Neuronal stem cell (in vitro differentiated cells): Measurements from ENCODE around the gene APLP2.

Experiments used
- DNase-seq: peaks from one replicate; pipeline ENCODE4 v3.0.0-alpha.2; 2013; ENCODE audit warnings: low spot score
- H2AFZ ChIP-seq: one replicate; pipeline ENCODE4 v1.6.1; 2013; ENCODE audit warnings: mild to moderate bottlenecking, low read length, inconsistent platforms
- H2AK5ac ChIP-seq: 2 replicates; pipeline ENCODE4 v1.6.1; 2013; ENCODE audit warnings: low read depth, mild to moderate bottlenecking, inconsistent platforms, low read length, moderate library complexity, mixed read lengths
- H2BK120ac ChIP-seq: 2 replicates; pipeline ENCODE4 v1.6.1; 2013; ENCODE audit warnings: low read depth, mild to moderate bottlenecking, inconsistent platforms, low read length, moderate library complexity, mixed read lengths
- H2BK12ac ChIP-seq: one replicate; pipeline ENCODE4 v1.6.1; 2013; ENCODE audit warnings: low read length, inconsistent platforms
- H2BK15ac ChIP-seq: 2 replicates; pipeline ENCODE4 v1.6.1; 2013; ENCODE audit warnings: mild to moderate bottlenecking, low read length, inconsistent platforms, mixed read lengths
- H2BK5ac ChIP-seq: one replicate; pipeline ENCODE4 v1.6.1; 2013; ENCODE audit warnings: inconsistent platforms, mild to moderate bottlenecking, low read length, moderate library complexity
- H3K14ac ChIP-seq: one replicate; pipeline ENCODE4 v1.6.1; 2013; ENCODE audit warnings: low read length, inconsistent platforms
- H3K18ac ChIP-seq: 2 replicates; pipeline ENCODE4 v1.6.1; 2013; ENCODE audit warnings: low read length, inconsistent platforms
- H3K23ac ChIP-seq: 2 replicates; pipeline ENCODE4 v1.6.1; 2013; ENCODE audit warnings: low read depth, mild to moderate bottlenecking, mixed read lengths, low read length, inconsistent platforms; ENCODE audit not compliant: poor library complexity
- H3K27ac ChIP-seq: replicated peaks from 3 replicates; pipeline ENCODE4 v1.5.1; 2013; ENCODE audit warnings: low read length, inconsistent platforms
- H3K27me3 ChIP-seq, 3 experiments: 2 replicates each; pipeline ENCODE4 v1.6.1; 2013; ENCODE audit warnings: low read length in 3 of 3, mild to moderate bottlenecking in 2 of 3, inconsistent platforms in 1 of 3, low read depth in 1 of 3, mixed read lengths in 1 of 3, moderate library complexity in 1 of 3; ENCODE audit not compliant: control insufficient read depth in 3 of 3, insufficient read depth in 3 of 3
- H3K36me3 ChIP-seq, 2 donors: replicated peaks in 1 of 2; 2 replicates each; pipeline ENCODE4 v1.6.1; 2013; ENCODE audit warnings: low read length in 2 of 2; ENCODE audit not compliant: control insufficient read depth in 2 of 2, insufficient read depth in 2 of 2
- H3K4ac ChIP-seq: 2 replicates; pipeline ENCODE4 v1.6.1; 2013; ENCODE audit warnings: inconsistent platforms, mild to moderate bottlenecking, low read length, moderate library complexity
- H3K4me1 ChIP-seq, 2 donors: 1 replicate in 1 of 2; 2 replicates in 1 of 2; pipeline ENCODE4 v1.6.1; 2013; ENCODE audit warnings: low read length in 2 of 2, low read depth in 1 of 2; ENCODE audit not compliant: control insufficient read depth in 2 of 2, insufficient read depth in 1 of 2
- H3K4me2 ChIP-seq: one replicate; pipeline ENCODE4 v1.6.1; 2013; ENCODE audit warnings: mild to moderate bottlenecking, low read length, inconsistent platforms; ENCODE audit not compliant: insufficient read depth, poor library complexity, severe bottlenecking
- H3K4me3 ChIP-seq, 2 donors: 2 replicates each; pipeline ENCODE4 v1.5.1; 2013; ENCODE audit warnings: low read length in 2 of 2, mild to moderate bottlenecking in 2 of 2, inconsistent platforms in 1 of 2, moderate library complexity in 1 of 2
- H3K79me1 ChIP-seq: one replicate; pipeline ENCODE4 v1.6.1; 2013; ENCODE audit warnings: low read depth, mild to moderate bottlenecking, inconsistent platforms, low read length, moderate library complexity
- H3K9ac ChIP-seq: one replicate; pipeline ENCODE4 v1.6.1; 2013; ENCODE audit warnings: mild to moderate bottlenecking, low read depth, low read length, inconsistent platforms; ENCODE audit not compliant: poor library complexity
- H3K9me3 ChIP-seq, 2 donors: replicated peaks in 1 of 2; 2 replicates each; pipeline versions ENCODE3 to v1.6.1; 2013; ENCODE audit warnings: low read length in 2 of 2, mild to moderate bottlenecking in 2 of 2, inconsistent platforms in 1 of 2, low read depth in 1 of 2, mixed read lengths in 1 of 2, moderate library complexity in 1 of 2; ENCODE audit not compliant: control insufficient read depth in 2 of 2, insufficient read depth in 1 of 2
- H4K8ac ChIP-seq: one replicate; pipeline ENCODE4 v1.6.1; 2013; ENCODE audit warnings: low read depth, mild to moderate bottlenecking, inconsistent platforms, low read length, moderate library complexity
- H4K91ac ChIP-seq: one replicate; pipeline ENCODE4 v1.6.1; 2013; ENCODE audit warnings: low read length, low read depth, mild to moderate bottlenecking, inconsistent platforms; ENCODE audit not compliant: poor library complexity
- WGBS, 2 donors: extraction: QIAGEN DNeasy Blood & Tissue Kit; methylation state at CpG; one replicate each; pipeline ENCODE4 v1.1.7; 2013; ENCODE audit warnings: missing lambda C conversion rate in 2 of 2, mixed read lengths in 1 of 2; ENCODE audit not compliant: insufficient read length in 2 of 2, insufficient replicate concordance in 1 of 2; ENCODE audit errors: extremely low coverage in 2 of 2; 5-methylcytosine and 5-hydroxymethylcytosine counted together

The APLP2 gene

GRCh38 chr11:130099356-130099755 is 29.7 kb downstream of the APLP2 start:
- no peak for DNase-seq
- no peak overlapping the region for H4K91ac ChIP-seq
- H3K4ac ChIP-seq: no peak overlapping the region
- no peak overlapping the region for H2AFZ ChIP-seq
- no peak overlapping the region for H2AK5ac ChIP-seq
- no peak overlapping the region for H2BK12ac ChIP-seq
- H2BK5ac ChIP-seq: no peak overlapping the region
- H3K4me2 ChIP-seq: no peak overlapping the region
- H3K27me3 ChIP-seq: no peaks in the 10 kb centered on the region
- H3K4me1 ChIP-seq: no peaks in the 10 kb centered on the region
- H4K8ac ChIP-seq: no peak overlapping the region
- H2BK15ac ChIP-seq: no peak overlapping the region
- no peak overlapping the region for H3K9ac ChIP-seq
- H2BK120ac ChIP-seq: no peak overlapping the region
- no peak overlapping the region for H3K4me3 ChIP-seq
- H3K36me3 ChIP-seq: peaks cover 0 to 3% of the 10 kb centered on the region in 2 donors
- no peak overlapping the region for H3K23ac ChIP-seq
- H3K14ac ChIP-seq: no peak overlapping the region
- H3K79me1 ChIP-seq: peaks cover 5% of the 10 kb centered on the region
- no peaks in the 10 kb centered on the region for H3K9me3 ChIP-seq
- no peak overlapping the region for H3K27ac ChIP-seq
- H3K18ac ChIP-seq: no peak overlapping the region
- no CpG with 5 or more reads among the region's 2 CpGs for WGBS, 2 donors

DNA sequence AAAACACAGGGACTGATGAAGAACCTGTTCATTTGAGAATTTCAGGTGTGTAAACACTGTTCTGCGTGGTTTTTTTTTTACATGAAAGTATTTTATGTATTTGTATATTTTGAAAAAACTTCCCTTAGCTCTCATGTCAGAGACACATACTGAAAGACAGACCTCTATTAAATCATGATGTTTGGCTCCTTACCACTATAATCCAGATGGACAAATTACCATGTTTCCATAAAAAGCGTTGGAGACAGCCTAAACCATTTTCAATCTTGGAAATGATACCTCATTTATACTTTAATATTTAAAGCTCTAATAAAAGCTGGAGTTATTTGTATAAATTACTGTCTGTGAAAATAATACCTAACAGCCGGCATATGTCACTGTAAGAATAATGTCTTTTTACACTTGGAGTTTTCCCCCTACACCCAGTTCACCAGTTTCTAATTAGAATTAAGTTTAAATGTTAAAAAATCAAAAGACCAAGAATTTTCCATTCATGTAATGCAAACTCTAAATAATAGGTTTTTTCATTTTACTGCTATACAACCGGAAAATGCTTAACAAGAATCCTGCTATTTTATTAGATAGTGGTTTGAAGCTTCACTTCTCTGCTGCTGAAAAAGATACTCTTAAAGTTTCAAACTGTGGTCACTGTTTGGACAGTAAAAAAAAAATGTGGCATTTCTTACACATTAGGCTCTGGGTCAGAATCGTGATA is 30.8 kb downstream of the APLP2 start:
- no peaks in the 10 kb centered on the region for H3K27me3 ChIP-seq
- no peak overlapping the region for H3K4me2 ChIP-seq
- H4K91ac ChIP-seq: no peak overlapping the region
- no peak overlapping the region for H2BK12ac ChIP-seq
- WGBS, 2 donors: no CpG with 5 or more reads among the region's 5 CpGs
- H3K9me3 ChIP-seq: no peaks in the 10 kb centered on the region
- no peak overlapping the region for H3K14ac ChIP-seq
- H2BK120ac ChIP-seq: no peak overlapping the region
- H2AK5ac ChIP-seq: no peak overlapping the region
- DNase-seq: no peak
- H2BK15ac ChIP-seq: no peak overlapping the region
- no peaks in the 10 kb centered on the region for H3K4me1 ChIP-seq
- H3K4ac ChIP-seq: no peak overlapping the region
- H3K27ac ChIP-seq: no peak overlapping the region
- no peak overlapping the region for H4K8ac ChIP-seq
- no peak overlapping the region for H2BK5ac ChIP-seq
- no peak overlapping the region for H3K9ac ChIP-seq
- no peaks in the 10 kb centered on the region for H3K36me3 ChIP-seq
- no peak overlapping the region for H3K4me3 ChIP-seq
- H3K79me1 ChIP-seq: peaks cover 5% of the 10 kb centered on the region
- no peak overlapping the region for H3K18ac ChIP-seq
- no peak overlapping the region for H3K23ac ChIP-seq
- no peak overlapping the region for H2AFZ ChIP-seq

DNA sequence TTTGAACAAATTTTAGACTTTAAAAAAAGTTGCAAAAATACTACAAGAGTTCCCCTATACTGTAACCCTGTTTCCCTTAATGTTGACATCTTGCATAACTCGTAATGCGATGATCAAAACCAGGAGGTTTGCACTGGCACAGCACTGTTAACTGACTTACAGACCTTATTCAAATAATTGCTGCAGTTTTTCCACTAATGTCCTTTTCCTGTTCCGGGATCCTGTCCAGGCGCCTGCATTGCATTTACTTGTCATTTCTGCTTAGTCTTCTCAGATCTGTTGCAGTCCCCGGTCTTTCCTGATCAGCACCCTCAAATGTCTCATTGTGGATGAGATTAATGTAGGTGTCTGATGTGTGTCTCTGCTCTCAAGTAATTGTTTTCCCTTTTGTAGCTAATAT is 32.0 kb downstream of the APLP2 start:
- Histone ChIP-seq H2AK5ac (no peak overlapping the region), H2BK15ac (no peak overlapping the region), H2AFZ (no peak overlapping the region), H3K4ac (no peak overlapping the region), H3K4me2 (no peak overlapping the region), H3K79me1 (no peaks in the 10 kb centered on the region), H3K27ac (no peak overlapping the region), H3K14ac (no peak overlapping the region), H3K27me3 (no peaks in the 10 kb centered on the region), H3K4me1 (no peaks in the 10 kb centered on the region), H3K18ac (no peak overlapping the region), H3K36me3 (no peaks in the 10 kb centered on the region), H3K23ac (no peak overlapping the region), H2BK12ac (no peak overlapping the region), H3K9ac (no peak overlapping the region), H2BK120ac (no peak overlapping the region), H4K8ac (no peak overlapping the region), H2BK5ac (no peak overlapping the region), H4K91ac (no peak overlapping the region), H3K9me3 (peaks cover 0 to under 1% of the 10 kb centered on the region in 2 donors), H3K4me3 (no peak overlapping the region)
- no CpG with 5 or more reads among the region's 5 CpGs for WGBS, 2 donors
- no peak for DNase-seq

DNA sequence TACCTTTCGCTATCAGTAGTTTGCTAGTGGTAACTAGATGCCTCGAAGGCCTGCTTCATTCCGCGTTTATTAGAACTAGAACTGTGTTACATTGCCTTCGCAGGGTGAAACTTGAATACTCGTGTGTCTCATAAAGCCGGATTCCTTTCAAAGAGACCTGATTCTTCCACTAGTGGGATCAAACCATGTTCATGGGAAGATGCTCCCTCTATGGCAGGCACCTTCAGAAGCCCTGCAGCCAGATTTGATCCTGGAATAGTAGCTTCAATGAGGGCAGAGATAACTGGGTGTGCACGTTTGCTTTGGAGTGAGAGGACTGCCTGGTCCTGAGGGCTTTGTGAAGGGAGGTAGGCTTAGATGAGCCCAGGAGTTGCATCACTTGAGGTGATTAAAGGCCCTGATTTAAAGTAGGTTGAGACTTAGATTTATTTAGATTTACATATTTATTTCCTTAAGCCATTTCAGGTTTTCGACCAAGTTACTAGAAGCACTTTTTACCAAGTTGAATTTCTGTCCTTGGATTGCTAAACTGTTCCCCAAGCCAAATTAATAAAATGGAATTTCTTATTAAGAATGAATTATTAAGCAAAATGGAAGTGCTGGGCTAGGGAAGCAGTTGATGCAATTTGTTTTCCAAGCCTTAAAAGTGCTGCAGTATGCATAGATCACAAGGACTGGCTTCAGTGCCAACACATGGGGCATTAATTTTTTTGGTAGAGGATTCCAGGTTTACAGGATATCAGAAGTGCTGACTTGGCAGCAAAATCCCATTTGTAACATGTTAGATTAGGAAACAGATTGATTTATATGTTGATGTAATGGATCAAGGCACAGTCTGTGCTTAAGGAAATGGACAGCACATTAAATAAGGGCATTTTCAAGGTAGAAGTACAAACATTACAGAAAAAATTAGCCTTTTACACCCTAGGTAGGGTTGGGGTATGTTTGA is 32.9 kb downstream of the APLP2 start:
- Histone ChIP-seq H3K27me3 (no peaks in the 10 kb centered on the region), H3K4me1 (no peaks in the 10 kb centered on the region), H4K8ac (no peak overlapping the region), H3K27ac (no peak overlapping the region), H2BK120ac (no peak overlapping the region), H3K23ac (no peak overlapping the region), H3K4me2 (no peak overlapping the region), H3K18ac (no peak overlapping the region), H2AFZ (no peak overlapping the region), H3K14ac (no peak overlapping the region), H3K9ac (no peak overlapping the region), H4K91ac (no peak overlapping the region), H3K4ac (no peak overlapping the region), H2BK12ac (no peak overlapping the region), H3K9me3 (peaks cover 0 to 6% of the 10 kb centered on the region in 2 donors), H3K79me1 (no peaks in the 10 kb centered on the region), H2AK5ac (no peak overlapping the region), H2BK15ac (no peak overlapping the region), H3K4me3 (no peak overlapping the region), H3K36me3 (peaks cover 0 to 2% of the 10 kb centered on the region in 2 donors), H2BK5ac (no peak overlapping the region)
- DNase-seq: no peak
- no CpG with 5 or more reads among the region's 9 CpGs for WGBS, 2 donors
